ENCODE data around the gene CCDC110. TPM values are rescaled to one million over a fixed set of nuclear protein-coding genes. Genes with fewer than 3 reads are reported as not detected.
A peak's percentile ranks its signal among the peaks of the same experiment; 100 is the strongest.

The CCDC110 gene
- polyA plus RNA-seq, 1 of the 3 experiments (the other 2 are of a cell fraction): 0.05 TPM

DNA sequence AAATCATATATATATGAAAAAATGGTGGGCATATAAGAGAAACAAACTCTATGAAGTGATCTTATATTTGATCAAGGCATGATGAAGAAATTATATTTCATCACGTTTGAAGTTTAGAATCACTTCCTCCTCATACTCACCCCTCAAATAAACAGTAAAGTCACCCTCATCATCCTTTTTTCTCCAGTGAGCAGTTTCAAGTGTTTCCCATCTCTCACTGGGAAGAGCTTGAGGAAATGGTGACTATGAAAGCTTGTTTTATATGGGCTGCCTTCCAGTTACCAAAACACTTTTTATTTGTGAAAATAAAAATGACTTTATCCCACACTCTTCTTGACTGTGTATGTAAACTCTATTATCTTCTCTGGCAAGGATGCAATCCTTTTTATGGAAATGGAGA is 47.0 kb upstream of the CCDC110 start:
- Histone ChIP-seq H4K20me1 (ENCODE audit: insufficient read depth) (no peaks in the 10 kb centered on the region), H2AFZ (ENCODE audit: low read depth) (no peak overlapping the region), H3K36me3 (replicated peaks in 1 of 2; ENCODE audit: control insufficient read depth in 1 of 2, insufficient read depth in 2 of 2, low read length in 1 of 2) (no peaks in the 10 kb centered on the region), H3K4me1 (ENCODE audit: control insufficient read depth in 1 of 2, insufficient read depth in 2 of 2, low read depth in 1 of 2, low read length in 1 of 2) (no peaks in the 10 kb centered on the region), H3F3A (replicated peaks; ENCODE audit: insufficient read depth) (no peaks in the 10 kb centered on the region), H3K9ac (no peak overlapping the region), H3K9me3 (no peaks in the 10 kb centered on the region), H3K9me2 (no peaks in the 10 kb centered on the region), H3K4me2 (no peak overlapping the region), H3K27ac (ENCODE audit: low read depth in 2 of 2, low read length in 1 of 2) (no peak overlapping the region), H3K27me3 (ENCODE audit: insufficient read depth) (no peaks in the 10 kb centered on the region), H3K79me2 (ENCODE audit: insufficient read depth) (no peaks in the 10 kb centered on the region; the same call in 1 of the 2 replicates), H3K4me3 (ENCODE audit: low read depth in 2 of 2, low read length in 1 of 2) (no peak overlapping the region)
- no peak for TF ChIP-seq MAX (IDR thresholded peaks at IDR 0.05; ENCODE audit: low read depth)
- no peak for TF ChIP-seq RCOR1 (IDR thresholded peaks at IDR 0.05; ENCODE audit: low read length)
- ChIA-PET CTCF (interaction anchor here (1.0 to 2.0 kb wide), 4 partner anchors 9 to 520 kb away, joined by 3 to 5 read pairs (median 4); partner anchors contain the start of gene PDLIM3), POLR2A (no interaction called here)
- WGBS (ENCODE audit: low lambda C conversion rate): 16% methylated on average over 1 of the region's 1 CpG
- DNase-seq: no peak

DNA sequence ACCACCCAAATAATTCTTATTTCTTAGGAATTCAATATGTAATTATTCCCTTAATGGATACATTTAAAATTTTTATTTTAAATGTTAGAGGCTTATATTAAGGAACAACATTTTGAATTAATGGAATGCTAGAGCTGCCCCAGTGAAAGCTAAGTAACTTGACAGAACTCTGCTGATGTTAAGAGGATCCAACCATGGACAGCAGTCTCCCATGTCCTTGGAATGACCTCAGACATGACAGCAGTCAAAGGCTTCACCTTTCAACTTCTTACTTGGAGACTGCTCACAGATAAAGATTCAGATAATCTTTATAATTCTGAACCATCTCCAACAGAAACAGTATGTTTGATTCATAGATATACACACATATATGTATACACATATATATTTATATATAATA is 46.5 kb upstream of the CCDC110 start:
- Histone ChIP-seq H3K9ac (no peak overlapping the region), H3K9me2 (no peaks in the 10 kb centered on the region), H3K27me3 (ENCODE audit: insufficient read depth) (no peaks in the 10 kb centered on the region), H3K36me3 (replicated peaks in 1 of 2; ENCODE audit: control insufficient read depth in 1 of 2, insufficient read depth in 2 of 2, low read length in 1 of 2) (no peaks in the 10 kb centered on the region), H4K20me1 (ENCODE audit: insufficient read depth) (no peaks in the 10 kb centered on the region), H3K4me2 (no peak overlapping the region), H3K27ac (ENCODE audit: low read depth in 2 of 2, low read length in 1 of 2) (no peak overlapping the region), H3K79me2 (ENCODE audit: insufficient read depth) (no peaks in the 10 kb centered on the region; the same call in 1 of the 2 replicates), H2AFZ (ENCODE audit: low read depth) (no peak overlapping the region), H3K4me1 (ENCODE audit: control insufficient read depth in 1 of 2, insufficient read depth in 2 of 2, low read depth in 1 of 2, low read length in 1 of 2) (no peaks in the 10 kb centered on the region), H3K9me3 (no peaks in the 10 kb centered on the region), H3K4me3 (ENCODE audit: low read depth in 2 of 2, low read length in 1 of 2) (no peak overlapping the region), H3F3A (replicated peaks; ENCODE audit: insufficient read depth) (no peaks in the 10 kb centered on the region)
- ChIA-PET POLR2A (no interaction called here), CTCF (interaction anchor here (1.1 to 2.0 kb wide), 3 partner anchors 10 to 520 kb away, joined by 4 to 5 read pairs (median 5); partner anchors contain the start of gene PDLIM3)
- no peak for DNase-seq
- TF ChIP-seq EZH2phosphoT487 (IDR thresholded peaks at IDR 0.05; ENCODE audit: borderline replicate concordance, low read depth): no peak
- TF ChIP-seq, protein P1, sequence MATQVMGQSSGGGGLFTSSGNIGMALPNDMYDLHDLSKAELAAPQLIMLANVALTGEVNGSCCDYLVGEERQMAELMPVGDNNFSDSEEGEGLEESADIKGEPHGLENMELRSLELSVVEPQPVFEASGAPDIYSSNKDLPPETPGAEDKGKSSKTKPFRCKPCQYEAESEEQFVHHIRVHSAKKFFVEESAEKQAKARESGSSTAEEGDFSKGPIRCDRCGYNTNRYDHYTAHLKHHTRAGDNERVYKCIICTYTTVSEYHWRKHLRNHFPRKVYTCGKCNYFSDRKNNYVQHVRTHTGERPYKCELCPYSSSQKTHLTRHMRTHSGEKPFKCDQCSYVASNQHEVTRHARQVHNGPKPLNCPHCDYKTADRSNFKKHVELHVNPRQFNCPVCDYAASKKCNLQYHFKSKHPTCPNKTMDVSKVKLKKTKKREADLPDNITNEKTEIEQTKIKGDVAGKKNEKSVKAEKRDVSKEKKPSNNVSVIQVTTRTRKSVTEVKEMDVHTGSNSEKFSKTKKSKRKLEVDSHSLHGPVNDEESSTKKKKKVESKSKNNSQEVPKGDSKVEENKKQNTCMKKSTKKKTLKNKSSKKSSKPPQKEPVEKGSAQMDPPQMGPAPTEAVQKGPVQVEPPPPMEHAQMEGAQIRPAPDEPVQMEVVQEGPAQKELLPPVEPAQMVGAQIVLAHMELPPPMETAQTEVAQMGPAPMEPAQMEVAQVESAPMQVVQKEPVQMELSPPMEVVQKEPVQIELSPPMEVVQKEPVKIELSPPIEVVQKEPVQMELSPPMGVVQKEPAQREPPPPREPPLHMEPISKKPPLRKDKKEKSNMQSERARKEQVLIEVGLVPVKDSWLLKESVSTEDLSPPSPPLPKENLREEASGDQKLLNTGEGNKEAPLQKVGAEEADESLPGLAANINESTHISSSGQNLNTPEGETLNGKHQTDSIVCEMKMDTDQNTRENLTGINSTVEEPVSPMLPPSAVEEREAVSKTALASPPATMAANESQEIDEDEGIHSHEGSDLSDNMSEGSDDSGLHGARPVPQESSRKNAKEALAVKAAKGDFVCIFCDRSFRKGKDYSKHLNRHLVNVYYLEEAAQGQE (IDR thresholded peaks at IDR 0.05; ENCODE audit: low read depth, low read length): peak; percentile 74

- Histone ChIP-seq H3K4me1 (ENCODE audit: control insufficient read depth in 1 of 2, insufficient read depth in 2 of 2, low read depth in 1 of 2, low read length in 1 of 2) (no peaks in the 10 kb centered on the region), H3K27me3 (ENCODE audit: insufficient read depth) (no peaks in the 10 kb centered on the region), H3K9ac (no peak overlapping the region), H3K79me2 (ENCODE audit: insufficient read depth) (no peaks in the 10 kb centered on the region; the same call in 1 of the 2 replicates), H3K4me2 (no peak overlapping the region), H3F3A (replicated peaks; ENCODE audit: insufficient read depth) (no peaks in the 10 kb centered on the region), H3K9me2 (no peaks in the 10 kb centered on the region), H4K20me1 (ENCODE audit: insufficient read depth) (no peaks in the 10 kb centered on the region), H3K36me3 (replicated peaks in 1 of 2; ENCODE audit: control insufficient read depth in 1 of 2, insufficient read depth in 2 of 2, low read length in 1 of 2) (no peaks in the 10 kb centered on the region), H3K27ac (ENCODE audit: low read depth in 2 of 2, low read length in 1 of 2) (no peak overlapping the region), H3K4me3 (ENCODE audit: low read depth in 2 of 2, low read length in 1 of 2) (no peak overlapping the region), H2AFZ (ENCODE audit: low read depth) (no peak overlapping the region), H3K9me3 (no peaks in the 10 kb centered on the region)
- no peak for DNase-seq
- CTCF ChIA-PET: interaction anchor here (1.5 to 1.6 kb wide), 2 partner anchors 27 to 82 kb away, joined by 4 read pairs; no protein-coding TSS in a partner anchor
- POLR2A ChIA-PET: no interaction called here
- WGBS (ENCODE audit: low lambda C conversion rate): 37% methylated on average over 4 of the region's 4 CpGs
- TF ChIP-seq USF1 (IDR thresholded peaks at IDR 0.05; ENCODE audit: borderline replicate concordance, low read depth): no peak
- no peak for TF ChIP-seq RAD21 (IDR thresholded peaks at IDR 0.05; ENCODE audit: low read length)
- no peak for TF ChIP-seq EP300 (IDR thresholded peaks at IDR 0.05; ENCODE audit: borderline replicate concordance in 1 of 2, low read depth in 1 of 2, low read length in 1 of 2)
- no peak for TF ChIP-seq EZH2phosphoT487 (IDR thresholded peaks at IDR 0.05; ENCODE audit: borderline replicate concordance, low read depth)
- TF ChIP-seq FOXJ3 (CRISPR knock-in tag; IDR thresholded peaks at IDR 0.05): no peak
- no peak for TF ChIP-seq CHD2 (IDR thresholded peaks at IDR 0.05; ENCODE audit: low read length, partially characterized antibody)
- no peak for TF ChIP-seq NRF1 (IDR thresholded peaks at IDR 0.05; ENCODE audit: low read depth, low read length)
- no peak for TF ChIP-seq JUND (IDR thresholded peaks at IDR 0.05)
- no peak for TF ChIP-seq GATA2 (CRISPR knock-in tag; IDR thresholded peaks at IDR 0.05)
- no peak for TF ChIP-seq RXRA (IDR thresholded peaks at IDR 0.05; ENCODE audit: borderline replicate concordance, low read depth)
- TF ChIP-seq YY1 (IDR thresholded peaks at IDR 0.05; ENCODE audit: low read depth): no peak
- no peak for TF ChIP-seq RFX5 (IDR thresholded peaks at IDR 0.05; ENCODE audit: low read length)
- TF ChIP-seq FOSL2 (IDR thresholded peaks at IDR 0.05; ENCODE audit: borderline replicate concordance, low read depth): no peak
- no peak for TF ChIP-seq FOXM1 (IDR thresholded peaks at IDR 0.05; ENCODE audit: low read depth)
- no peak for TF ChIP-seq TEAD4 (IDR thresholded peaks at IDR 0.05; ENCODE audit: borderline replicate concordance, insufficient read depth)
These were observed 43.7 kb upstream of the CCDC110 start for GRCh38 chr4:185515248-185515647.
